ENCODE data around the gene CACNB3.
"Not testable (repeated sequence)": the region's sequence is repeated elsewhere in the genome, so short reads cannot be mapped to it uniquely, and the experiment has no call there.

CACNB3 gene

GRCh38 chr12:48838048-48838447 lies 19.8 kb downstream of the CACNB3 start:
- no peak overlapping the region for H3K9ac ChIP-seq (ENCODE audit: low read length)
- H3K27me3 ChIP-seq (ENCODE audit: control insufficient read depth, insufficient read depth, low read length), result no peaks in the 10 kb centered on the region
- H3K27ac ChIP-seq (ENCODE audit: low read depth, low read length), result no peak overlapping the region
- H3K9me3 ChIP-seq (ENCODE audit: control insufficient read depth, insufficient read depth, low read depth, low read length), result no peaks in the 10 kb centered on the region
- H3K4me3 ChIP-seq (ENCODE audit: low read depth, low read length), result no peak overlapping the region
- peaks cover 79% of the 10 kb centered on the region for H3K36me3 ChIP-seq (ENCODE audit: control insufficient read depth, insufficient read depth, low read length)
- H3K4me1 ChIP-seq (ENCODE audit: control insufficient read depth, insufficient read depth, low read length), result no peaks in the 10 kb centered on the region

- H3K36me3 ChIP-seq (ENCODE audit: control insufficient read depth, insufficient read depth, low read length), result peaks cover 73% of the 10 kb centered on the region
- H3K27me3 ChIP-seq (ENCODE audit: control insufficient read depth, insufficient read depth, low read length), result not testable (repeated sequence)
Observed at GRCh38 chr12:48842021-48842420, 23.7 kb downstream of the CACNB3 start.

DNA sequence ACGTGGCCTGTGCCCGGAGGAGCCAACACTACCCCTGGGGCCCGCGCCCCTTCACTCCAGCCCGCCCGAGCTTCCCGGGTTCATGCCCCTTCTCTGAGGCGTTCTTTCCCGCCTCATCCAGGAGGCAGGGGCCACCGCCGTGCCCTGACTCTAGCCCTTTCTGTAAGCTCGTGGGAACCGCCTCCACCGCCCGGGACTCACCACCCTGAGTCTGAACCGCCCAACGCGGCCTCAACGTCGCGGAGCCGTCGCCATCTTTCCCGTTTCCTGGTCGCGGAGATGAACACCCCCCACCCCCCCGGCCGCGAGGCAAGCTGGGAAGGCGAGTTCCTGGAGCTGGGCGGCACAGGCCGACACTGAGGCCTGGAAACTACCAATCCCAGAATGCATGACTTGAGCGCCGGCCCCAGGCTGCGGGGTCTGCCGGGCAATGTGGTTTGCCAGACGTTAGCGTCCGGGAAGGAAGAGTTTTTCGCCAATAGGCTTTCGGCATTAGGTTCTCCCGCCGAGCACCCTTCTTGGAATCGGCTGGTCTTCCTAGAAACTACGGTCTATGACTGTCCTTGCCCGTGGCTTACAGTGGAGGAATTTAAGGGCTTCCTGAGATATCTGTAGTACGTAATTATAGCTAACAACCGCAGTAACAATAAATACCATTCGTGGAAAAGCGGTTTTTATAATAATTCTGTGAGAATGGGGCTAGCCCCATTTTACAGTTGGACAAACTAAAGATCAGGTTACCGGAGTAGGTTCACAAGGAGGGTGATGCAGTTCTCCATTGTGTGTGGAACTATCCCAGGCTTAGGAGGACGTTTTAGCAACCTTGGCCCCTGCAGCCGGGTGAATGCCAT lies 33.8 kb downstream of the CACNB3 start, which contains the start of gene DDX23:
DDX23 (minus strand) TSS at position 281 of the 851 bp plus-strand sequence. CDS start 6,381 bp downstream, outside the sequence.
- Histone ChIP-seq H3K9ac (ENCODE audit: low read length) (peak within 1 kb of the TSS; percentile 97), H3K9me3 (ENCODE audit: control insufficient read depth, insufficient read depth, low read depth, low read length) (no peaks in the 10 kb centered on the region), H3K36me3 (ENCODE audit: control insufficient read depth, insufficient read depth, low read length) (peaks cover 6% of the 10 kb centered on the region; the same call in 1 of the 2 replicates), H3K4me3 (ENCODE audit: low read depth, low read length) (peak within 1 kb of the TSS; percentile 94), H3K27ac (ENCODE audit: low read depth, low read length) (peak within 1 kb of the TSS; percentile 81), H3K4me1 (ENCODE audit: control insufficient read depth, insufficient read depth, low read length) (peaks cover 13% of the 10 kb centered on the region), H3K27me3 (ENCODE audit: control insufficient read depth, insufficient read depth, low read length) (no peaks in the 10 kb centered on the region)

More at GRCh38 chr12:48842021-48842420, 23.7 kb downstream of the CACNB3 start:
- H3K9ac ChIP-seq (ENCODE audit: low read length); H3K4me3 ChIP-seq (ENCODE audit: low read depth, low read length); H3K27ac ChIP-seq (ENCODE audit: low read depth, low read length); H3K4me1 ChIP-seq (ENCODE audit: control insufficient read depth, insufficient read depth, low read length); H3K9me3 ChIP-seq (ENCODE audit: control insufficient read depth, insufficient read depth, low read depth, low read length): not testable (repeated sequence)

DNA sequence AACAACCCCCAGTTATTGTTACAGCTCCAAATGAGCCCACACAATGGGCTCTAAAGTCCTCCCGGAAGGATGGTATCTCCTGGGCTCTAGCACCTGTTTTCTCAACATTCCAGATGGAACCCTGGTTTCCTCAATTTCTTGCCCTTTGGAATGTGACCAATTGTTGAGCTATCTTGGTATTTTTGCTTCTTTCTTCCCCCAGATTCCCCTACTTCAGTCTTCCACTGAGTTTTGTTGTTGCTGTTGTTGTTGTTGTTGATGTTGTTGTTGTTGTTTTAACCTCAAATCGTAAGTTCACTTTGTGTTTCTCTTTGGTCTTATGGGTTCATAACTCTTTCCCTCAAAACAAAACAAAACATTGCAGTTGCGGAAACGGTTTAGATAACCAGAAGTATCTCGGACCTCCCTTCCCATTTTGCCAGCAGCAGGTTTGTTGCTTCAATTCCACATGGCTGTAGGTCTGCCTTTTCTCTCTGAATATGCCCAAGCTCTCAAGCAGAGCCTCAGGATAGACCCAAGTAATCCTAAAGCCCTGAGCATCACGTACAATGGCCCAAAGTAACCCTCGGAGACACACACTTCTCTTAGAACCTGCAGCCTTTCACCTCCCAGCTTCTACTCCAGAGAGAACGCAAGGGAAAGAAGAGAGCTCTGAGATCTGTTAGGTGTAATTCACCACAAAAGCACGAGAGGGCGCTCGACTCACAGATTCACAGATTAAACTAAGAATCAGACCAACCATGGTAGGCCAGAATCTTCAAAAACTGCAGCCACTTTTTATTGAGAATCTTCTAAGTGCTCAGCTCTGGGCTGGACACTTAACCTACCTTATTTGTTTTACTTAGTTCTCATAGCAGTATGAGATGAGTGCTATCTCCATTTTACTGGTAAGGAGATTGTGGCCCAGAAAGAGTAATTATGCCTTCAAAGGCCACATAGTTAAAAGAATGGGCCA lies 34.7 kb downstream of the CACNB3 start:
- H3K9me3 ChIP-seq (ENCODE audit: control insufficient read depth, insufficient read depth, low read depth, low read length), result no peaks in the 10 kb centered on the region
- H3K9ac ChIP-seq (ENCODE audit: low read length), result no peak overlapping the region
- H3K4me1 ChIP-seq (ENCODE audit: control insufficient read depth, insufficient read depth, low read length), result peaks cover 13% of the 10 kb centered on the region
- H3K36me3 ChIP-seq (ENCODE audit: control insufficient read depth, insufficient read depth, low read length), result peaks cover 14% of the 10 kb centered on the region
- no peak overlapping the region; the same call in 1 of the 2 replicates for H3K27ac ChIP-seq (ENCODE audit: low read depth, low read length)
- peak overlapping the region; percentile 94 for H3K4me3 ChIP-seq (ENCODE audit: low read depth, low read length)
- no peaks in the 10 kb centered on the region for H3K27me3 ChIP-seq (ENCODE audit: control insufficient read depth, insufficient read depth, low read length)

DNA sequence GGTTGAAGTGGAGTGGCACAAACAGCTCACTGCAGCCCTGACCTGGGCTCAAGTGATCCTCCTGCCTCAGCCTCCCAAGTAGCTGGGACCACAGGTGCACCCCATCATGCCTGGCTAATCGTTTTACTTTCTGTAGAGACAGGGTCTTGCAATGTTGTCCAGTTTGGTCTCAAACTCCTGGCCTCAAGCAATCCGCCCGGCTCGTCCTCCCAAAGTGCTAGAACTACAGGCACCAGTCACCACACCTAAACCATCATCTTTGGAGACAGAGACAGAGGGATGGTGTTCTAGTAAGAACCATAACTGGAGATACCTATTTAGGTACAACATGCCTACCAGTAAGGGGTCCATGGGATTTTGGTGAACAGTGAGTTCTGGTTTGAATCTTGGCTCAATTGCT lies 36.2 kb downstream of the CACNB3 start:
- no peak overlapping the region for H3K27ac ChIP-seq (ENCODE audit: low read depth, low read length)
- no peak overlapping the region for H3K9ac ChIP-seq (ENCODE audit: low read length)
- no peak overlapping the region for H3K4me3 ChIP-seq (ENCODE audit: low read depth, low read length)
- peaks cover 16% of the 10 kb centered on the region for H3K36me3 ChIP-seq (ENCODE audit: control insufficient read depth, insufficient read depth, low read length)
- H3K4me1 ChIP-seq (ENCODE audit: control insufficient read depth, insufficient read depth, low read length), result peaks cover 13% of the 10 kb centered on the region
- H3K27me3 ChIP-seq (ENCODE audit: control insufficient read depth, insufficient read depth, low read length), result no peaks in the 10 kb centered on the region
- H3K9me3 ChIP-seq (ENCODE audit: control insufficient read depth, insufficient read depth, low read depth, low read length), result no peaks in the 10 kb centered on the region

DNA sequence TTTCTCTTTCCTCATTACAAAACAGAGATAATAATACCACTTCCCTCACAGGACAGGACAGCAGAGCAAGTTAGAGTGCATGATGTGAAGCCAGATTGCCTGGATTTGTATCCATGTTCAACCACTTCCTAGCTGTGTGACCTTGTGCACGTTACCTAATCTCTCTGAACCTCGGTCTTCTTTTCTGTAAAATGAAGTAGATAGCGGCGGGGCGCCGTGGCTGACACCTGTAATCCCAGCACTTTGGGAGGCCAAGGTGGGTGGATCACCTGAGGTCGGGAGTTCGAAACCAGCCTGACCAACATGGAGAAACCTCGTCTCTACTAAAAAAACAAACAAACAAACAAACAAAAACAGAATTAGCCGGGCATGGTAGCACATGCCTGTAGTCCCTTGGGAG lies 36.6 kb downstream of the CACNB3 start:
- H3K9ac ChIP-seq (ENCODE audit: low read length); H3K27me3 ChIP-seq (ENCODE audit: control insufficient read depth, insufficient read depth, low read length); H3K27ac ChIP-seq (ENCODE audit: low read depth, low read length); H3K9me3 ChIP-seq (ENCODE audit: control insufficient read depth, insufficient read depth, low read depth, low read length); H3K4me3 ChIP-seq (ENCODE audit: low read depth, low read length): not testable (repeated sequence)
- peaks cover 15% of the 10 kb centered on the region for H3K36me3 ChIP-seq (ENCODE audit: control insufficient read depth, insufficient read depth, low read length)
- H3K4me1 ChIP-seq (ENCODE audit: control insufficient read depth, insufficient read depth, low read length), result peaks cover 13% of the 10 kb centered on the region

GRCh38 chr12:48856379-48856778 lies 38.1 kb downstream of the CACNB3 start:
- peaks cover 22% of the 10 kb centered on the region for H3K36me3 ChIP-seq (ENCODE audit: control insufficient read depth, insufficient read depth, low read length)
- H3K4me3 ChIP-seq (ENCODE audit: low read depth, low read length), result no peak overlapping the region
- H3K4me1 ChIP-seq (ENCODE audit: control insufficient read depth, insufficient read depth, low read length), result peaks cover 8% of the 10 kb centered on the region; the same call in 1 of the 2 replicates
- H3K9ac ChIP-seq (ENCODE audit: low read length), result no peak overlapping the region
- no peak overlapping the region for H3K27ac ChIP-seq (ENCODE audit: low read depth, low read length)
- no peaks in the 10 kb centered on the region for H3K27me3 ChIP-seq (ENCODE audit: control insufficient read depth, insufficient read depth, low read length)
- H3K9me3 ChIP-seq (ENCODE audit: control insufficient read depth, insufficient read depth, low read depth, low read length), result no peaks in the 10 kb centered on the region

GRCh38 chr12:48857278-48857994 lies 39.1 kb downstream of the CACNB3 start:
- Histone ChIP-seq H3K4me3 (ENCODE audit: low read depth, low read length) (no peak overlapping the region), H3K27ac (ENCODE audit: low read depth, low read length) (no peak overlapping the region), H3K27me3 (ENCODE audit: control insufficient read depth, insufficient read depth, low read length) (no peaks in the 10 kb centered on the region)

DNA sequence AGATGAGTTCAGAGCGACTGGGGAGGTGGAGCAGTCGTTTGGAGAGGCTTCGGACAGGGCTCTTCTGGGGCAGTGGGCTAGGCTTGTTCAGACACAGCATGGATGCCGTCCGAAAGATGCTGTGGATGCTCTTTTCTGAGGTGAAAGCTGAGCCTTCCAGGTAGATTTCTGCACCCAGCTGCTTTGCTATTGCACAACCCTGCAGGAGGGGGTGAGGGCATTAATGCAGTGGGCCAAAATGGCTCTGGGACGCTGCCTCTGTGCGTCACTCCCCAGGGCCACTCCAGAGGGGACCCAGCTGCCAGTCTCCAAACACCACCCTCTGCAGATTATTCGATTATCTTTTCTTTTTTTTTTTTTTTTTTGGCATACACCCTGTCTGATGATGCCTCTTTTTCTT lies 39.7 kb downstream of the CACNB3 start:
- Histone ChIP-seq H3K9ac (ENCODE audit: low read length) (no peak overlapping the region), H3K4me3 (ENCODE audit: low read depth, low read length) (no peak overlapping the region), H3K27ac (ENCODE audit: low read depth, low read length) (no peak overlapping the region), H3K36me3 (ENCODE audit: control insufficient read depth, insufficient read depth, low read length) (peaks cover 30% of the 10 kb centered on the region), H3K9me3 (ENCODE audit: control insufficient read depth, insufficient read depth, low read depth, low read length) (no peaks in the 10 kb centered on the region), H3K4me1 (ENCODE audit: control insufficient read depth, insufficient read depth, low read length) (peaks cover 7% of the 10 kb centered on the region), H3K27me3 (ENCODE audit: control insufficient read depth, insufficient read depth, low read length) (no peaks in the 10 kb centered on the region)

More at GRCh38 chr12:48857278-48857994, 39.1 kb downstream of the CACNB3 start:
- Histone ChIP-seq H3K36me3 (ENCODE audit: control insufficient read depth, insufficient read depth, low read length) (peaks cover 30% of the 10 kb centered on the region), H3K9ac (ENCODE audit: low read length) (no peak overlapping the region), H3K4me1 (ENCODE audit: control insufficient read depth, insufficient read depth, low read length) (peaks cover 7% of the 10 kb centered on the region; the same call in 1 of the 2 replicates), H3K9me3 (ENCODE audit: control insufficient read depth, insufficient read depth, low read depth, low read length) (no peaks in the 10 kb centered on the region)

- Histone ChIP-seq H3K9me3 (ENCODE audit: control insufficient read depth, insufficient read depth, low read depth, low read length) (no peaks in the 10 kb centered on the region), H3K27ac (ENCODE audit: low read depth, low read length) (no peak overlapping the region), H3K27me3 (ENCODE audit: control insufficient read depth, insufficient read depth, low read length) (peaks cover 9% of the 10 kb centered on the region; the same call in 1 of the 2 replicates), H3K9ac (ENCODE audit: low read length) (no peak overlapping the region), H3K4me1 (ENCODE audit: control insufficient read depth, insufficient read depth, low read length) (peaks cover 22% of the 10 kb centered on the region), H3K4me3 (ENCODE audit: low read depth, low read length) (no peak overlapping the region), H3K36me3 (ENCODE audit: control insufficient read depth, insufficient read depth, low read length) (peaks cover 33% of the 10 kb centered on the region)
Observed at GRCh38 chr12:48859607-48860006, 41.3 kb downstream of the CACNB3 start.
